HG02981 (cell line): ENCODE data around the gene RPL19.

Source experiments
- ATAC-seq: cut with Tn5 transposase; IDR thresholded peaks from one replicate; pipeline ENCODE4 v1.9.1; 2021; ENCODE audit warnings: mild to moderate bottlenecking, moderate library complexity; ENCODE audit not compliant: unreplicated experiment

RPL19 gene

DNA sequence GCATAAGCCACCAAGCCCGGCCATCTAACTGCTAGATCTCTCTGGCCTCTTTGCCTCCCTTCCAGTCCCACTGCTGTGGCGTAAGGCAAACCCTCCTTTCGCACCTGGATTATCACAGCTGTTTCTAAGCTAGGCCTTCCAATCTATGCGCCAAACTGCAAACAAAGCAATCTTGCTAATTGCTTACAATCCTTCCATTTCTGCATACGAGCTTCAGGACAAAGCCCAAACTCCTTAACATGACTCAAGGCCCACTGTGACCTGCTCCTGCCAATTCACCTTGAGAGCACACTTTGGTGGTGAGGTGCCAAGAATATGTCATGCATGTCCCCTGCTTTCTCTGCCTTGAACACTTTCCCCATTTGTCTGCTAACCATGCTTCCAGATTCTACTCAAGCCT lies 28.1 kb upstream of the RPL19 start:
- no peak for ATAC-seq

DNA sequence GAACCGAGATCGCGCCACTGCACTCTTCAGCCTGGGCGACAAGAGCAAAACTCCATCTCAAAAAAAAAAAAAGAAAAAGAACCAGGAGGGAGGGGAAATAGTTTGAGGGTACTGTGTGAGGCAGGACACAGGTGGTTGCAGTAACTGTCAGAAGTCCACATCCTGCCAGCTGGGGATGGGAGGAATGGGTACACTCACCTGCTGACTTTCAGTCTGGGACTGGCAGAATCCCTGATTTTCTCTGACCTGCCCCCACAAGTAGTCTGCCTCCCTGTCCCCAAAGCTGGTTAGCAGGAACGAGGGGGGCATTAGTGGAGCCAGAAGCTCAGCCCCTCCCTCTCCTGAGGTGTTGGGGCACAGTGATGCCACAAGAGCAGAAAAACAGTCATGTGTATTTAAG lies 27.0 kb upstream of the RPL19 start:
- ATAC-seq: no peak

DNA sequence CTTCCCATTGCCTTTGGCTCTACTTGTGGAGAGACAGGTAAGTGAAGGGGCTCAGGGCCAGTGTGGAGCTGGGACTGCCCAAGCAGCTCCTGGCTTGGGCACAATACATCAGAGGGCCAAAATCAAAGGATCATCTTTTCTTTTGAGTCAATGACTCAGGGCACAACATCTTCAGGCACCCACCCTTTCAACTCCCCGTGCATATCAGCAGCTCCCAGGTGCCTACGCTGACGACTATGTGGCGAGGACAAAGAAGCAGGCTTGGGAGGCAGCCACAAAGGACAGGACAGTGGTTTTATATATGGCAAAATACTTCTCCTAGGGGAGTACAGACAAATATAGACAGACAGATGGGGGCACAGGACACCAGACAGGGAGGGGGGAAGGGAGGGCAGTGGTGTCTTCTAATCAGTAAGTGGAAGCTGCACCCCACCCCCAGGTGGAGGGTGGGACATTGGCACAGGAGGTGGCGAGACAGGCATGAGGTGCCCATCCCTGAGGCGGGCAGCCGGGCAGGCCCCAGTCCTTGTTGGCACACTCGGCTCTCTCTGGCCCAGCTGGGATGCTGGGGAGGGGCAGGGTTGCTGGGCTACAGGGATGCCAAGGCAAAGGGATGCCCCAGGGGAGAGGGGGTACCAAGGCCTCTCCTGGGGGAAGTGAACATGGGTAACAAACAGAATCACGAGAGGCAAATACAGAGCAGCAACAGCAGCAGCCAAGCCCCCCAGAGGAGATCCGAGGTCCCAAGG lies 26.4 kb upstream of the RPL19 start:
- ATAC-seq: no peak

DNA sequence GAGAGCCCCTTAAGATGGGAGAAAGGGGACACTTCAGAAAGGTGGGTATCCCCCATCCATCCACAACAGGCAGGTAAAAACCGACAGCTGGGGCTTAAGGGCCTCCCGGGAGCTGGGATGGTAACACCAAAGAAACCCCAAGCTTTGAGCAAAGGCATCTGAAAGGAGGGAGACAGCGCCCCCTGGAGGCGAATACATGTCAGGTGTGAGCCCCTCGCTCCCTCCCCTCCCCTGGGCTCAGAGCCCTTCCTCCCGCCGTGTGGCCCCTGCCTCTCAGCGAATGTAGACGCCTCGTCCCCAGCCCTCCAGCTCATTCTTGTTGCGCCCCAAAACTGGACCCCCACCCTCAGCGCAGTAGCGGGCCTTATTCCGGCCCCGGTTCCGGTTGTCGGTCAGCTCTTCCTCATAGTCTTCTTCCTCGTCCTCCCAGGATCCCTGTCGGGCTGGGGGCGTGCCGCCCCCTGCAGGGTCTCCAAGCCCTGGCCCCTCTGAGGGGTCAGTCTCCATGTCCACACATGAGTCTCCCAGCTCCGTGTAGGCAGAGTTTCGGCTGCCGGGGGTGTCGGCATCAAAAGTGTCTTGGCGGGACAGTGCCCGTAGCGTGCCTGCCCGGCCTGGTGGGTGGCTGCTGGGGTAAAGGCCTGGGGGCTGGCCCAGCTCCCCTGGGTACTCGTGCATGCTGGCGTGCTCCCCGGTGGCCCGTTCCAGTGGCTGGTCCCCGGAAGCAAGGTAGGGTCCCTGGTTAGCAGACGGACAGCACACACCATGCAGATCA lies 25.0 kb upstream of the RPL19 start:
- ATAC-seq: no peak

DNA sequence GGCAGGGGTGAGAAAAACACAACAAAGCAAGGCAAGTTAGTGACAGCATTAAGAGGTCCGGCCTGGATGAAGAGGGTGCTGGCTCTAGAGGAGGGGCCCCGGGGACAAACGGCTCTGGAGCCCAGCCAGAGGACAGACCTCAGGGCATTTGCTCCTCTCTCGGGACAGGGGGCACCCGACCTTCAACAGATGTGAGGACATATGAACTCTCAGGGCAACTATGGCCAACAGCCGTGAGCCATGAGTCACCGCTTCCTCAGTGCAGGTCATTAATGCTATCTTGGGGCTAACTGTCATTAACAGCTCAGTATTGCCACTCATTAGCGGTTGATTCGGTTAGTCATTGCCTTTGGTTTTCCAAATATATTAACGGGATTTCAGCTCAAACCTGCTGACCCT lies 24.4 kb upstream of the RPL19 start:
- ATAC-seq: no peak

DNA sequence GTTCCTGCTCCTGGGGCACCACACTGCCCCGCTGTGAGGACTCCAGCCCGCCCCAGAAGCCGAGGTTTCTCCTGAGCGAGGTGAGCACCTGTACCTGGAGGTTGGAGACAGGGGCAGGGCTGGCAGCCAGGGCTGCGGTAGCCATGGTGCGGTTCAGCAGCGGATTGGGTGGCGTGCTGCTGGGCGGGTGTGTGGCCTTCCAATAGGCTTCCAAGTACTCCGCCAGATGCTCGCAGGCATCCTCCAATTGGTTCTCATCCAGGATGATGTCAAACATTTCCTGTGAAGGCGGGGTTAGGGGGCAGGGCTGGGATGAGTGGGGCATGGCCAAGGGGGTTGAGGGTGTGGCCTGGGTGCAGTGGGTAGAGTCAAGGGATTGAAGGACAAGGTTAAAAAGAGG lies 22.8 kb upstream of the RPL19 start:
- no peak for ATAC-seq

DNA sequence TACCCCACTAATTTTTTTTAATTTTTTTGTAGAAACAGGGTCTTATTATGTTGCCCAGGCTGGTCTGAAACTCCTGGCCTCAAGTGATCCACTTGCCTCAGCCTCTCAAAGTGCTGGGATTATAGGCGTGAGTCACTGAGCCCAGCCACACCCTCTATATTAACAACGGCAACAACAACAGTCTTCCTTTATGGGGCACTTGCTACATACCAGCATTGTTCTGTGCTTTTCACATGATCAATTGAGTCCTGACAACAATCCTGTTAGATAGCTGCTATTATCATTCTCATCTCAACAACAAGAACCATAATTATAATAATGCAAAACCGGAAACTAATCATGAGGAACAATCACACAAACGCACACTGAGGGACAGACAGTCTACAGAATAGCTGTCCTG lies 21.5 kb upstream of the RPL19 start:
- ATAC-seq: no peak

DNA sequence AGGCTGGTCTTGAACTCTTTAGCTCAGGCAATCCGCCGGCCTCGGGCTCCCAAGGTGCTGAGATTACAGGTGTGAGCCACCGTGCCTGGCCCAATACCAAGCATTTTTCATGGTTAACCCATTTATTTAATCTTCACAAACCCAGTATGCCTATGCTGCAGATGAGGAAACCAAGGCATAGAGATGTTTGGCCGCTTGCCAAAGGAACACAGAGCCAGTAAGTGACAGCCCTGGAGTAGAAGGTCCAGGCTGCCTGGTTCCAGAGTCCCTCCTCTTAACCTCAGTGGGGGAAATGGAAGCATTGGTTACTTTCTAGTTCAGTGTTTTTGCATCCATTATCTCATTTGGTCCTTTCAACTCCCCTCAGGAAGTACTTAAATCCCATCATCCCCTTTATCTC lies 18.8 kb upstream of the RPL19 start:
- no peak for ATAC-seq

DNA sequence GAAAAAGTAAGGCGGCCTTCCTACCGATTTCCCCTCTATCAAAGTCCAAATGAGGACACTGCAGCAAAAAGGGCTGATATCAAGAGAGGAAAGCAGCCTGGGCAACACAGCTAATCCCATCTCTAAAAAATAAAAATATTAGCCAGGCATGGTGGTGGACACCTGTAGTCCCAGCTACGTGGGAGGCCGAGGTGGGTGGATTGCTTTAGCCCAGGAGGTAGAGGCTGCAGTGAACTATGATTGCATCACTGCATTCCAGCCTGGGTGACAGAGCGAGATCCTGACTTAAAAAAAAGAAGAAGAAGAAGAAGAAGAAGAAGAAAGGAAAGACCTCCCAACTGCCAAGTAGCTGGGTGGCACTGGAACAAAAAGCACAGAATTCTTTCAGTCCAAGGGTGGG lies 17.0 kb upstream of the RPL19 start:
- ATAC-seq: no peak

DNA sequence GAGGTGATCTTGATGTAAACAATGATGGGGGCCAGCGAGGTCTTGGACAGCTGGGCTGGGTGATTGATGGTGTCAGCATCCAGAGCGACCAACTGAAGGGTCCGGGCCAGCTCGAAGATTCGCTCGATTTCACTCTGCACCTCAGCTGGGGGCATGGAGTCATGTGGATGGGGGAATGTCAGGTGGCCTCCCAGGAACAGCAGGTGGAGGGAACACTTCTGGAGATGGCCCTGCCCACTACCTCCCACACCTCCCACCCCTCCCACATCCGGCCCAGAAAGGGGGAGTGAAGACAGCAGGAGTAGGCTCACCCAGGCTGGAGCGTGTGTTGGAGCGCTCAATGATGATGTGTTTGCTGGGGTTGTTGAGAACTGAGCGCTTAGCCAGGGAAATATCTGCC lies 16.4 kb upstream of the RPL19 start:
- ATAC-seq: no peak

DNA sequence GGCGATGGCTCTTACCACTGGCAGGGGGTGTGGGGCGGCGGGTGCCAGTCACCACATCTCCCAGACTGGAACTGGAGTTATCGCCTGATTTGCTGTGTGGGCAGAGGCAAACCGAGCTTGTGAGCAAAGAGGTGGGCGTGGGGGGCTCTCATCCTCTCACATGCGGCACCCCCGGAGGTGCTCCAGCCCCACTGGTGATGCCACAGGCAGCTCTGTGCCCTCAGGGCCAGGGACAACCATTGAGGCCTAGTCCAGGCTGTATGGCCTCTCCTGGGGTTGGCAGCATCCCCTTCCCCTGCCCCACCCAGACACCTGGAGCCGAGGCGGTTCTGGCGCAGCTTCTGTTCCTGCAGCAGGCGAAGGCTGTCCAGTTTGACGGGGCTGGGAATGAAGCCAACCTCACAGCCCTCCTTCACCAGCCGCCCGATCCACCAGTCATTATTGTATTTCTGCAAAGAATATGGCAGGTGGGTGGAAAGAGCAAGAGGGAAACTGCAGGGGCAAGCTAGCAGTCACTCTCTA lies 13.5 kb upstream of the RPL19 start:
- ATAC-seq: no peak

DNA sequence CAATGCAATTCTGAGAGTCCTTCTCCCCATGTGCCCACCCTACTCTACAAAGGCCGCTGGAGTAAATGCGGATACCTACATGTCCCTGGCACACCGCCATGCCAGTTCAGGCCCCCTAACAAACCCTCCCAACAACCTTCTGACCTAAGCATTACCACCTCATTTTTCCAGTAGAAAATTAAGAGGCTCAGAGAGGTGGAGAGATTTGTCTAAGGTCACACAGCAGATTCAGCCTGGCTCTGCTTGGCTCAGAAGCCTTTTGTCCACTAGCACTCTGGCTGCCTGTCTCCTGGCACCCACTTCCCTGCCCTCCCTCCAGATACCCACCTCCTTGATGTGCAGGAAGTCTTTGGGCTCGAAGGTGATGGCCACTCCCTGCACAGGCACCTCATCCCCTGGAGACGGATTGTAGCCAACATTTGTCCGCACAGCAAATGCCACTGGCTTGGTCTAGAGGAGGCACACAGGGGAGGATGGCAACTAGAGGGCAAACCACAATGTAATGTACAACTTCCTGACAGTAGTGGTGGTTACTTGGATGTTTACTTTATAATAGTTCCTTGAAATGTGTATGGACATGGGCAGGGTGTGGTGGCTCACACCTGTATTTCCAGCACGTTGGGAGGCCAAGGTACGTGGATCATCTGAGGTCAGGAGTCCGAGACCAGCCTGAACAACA lies 12.8 kb upstream of the RPL19 start:
- no peak for ATAC-seq

DNA sequence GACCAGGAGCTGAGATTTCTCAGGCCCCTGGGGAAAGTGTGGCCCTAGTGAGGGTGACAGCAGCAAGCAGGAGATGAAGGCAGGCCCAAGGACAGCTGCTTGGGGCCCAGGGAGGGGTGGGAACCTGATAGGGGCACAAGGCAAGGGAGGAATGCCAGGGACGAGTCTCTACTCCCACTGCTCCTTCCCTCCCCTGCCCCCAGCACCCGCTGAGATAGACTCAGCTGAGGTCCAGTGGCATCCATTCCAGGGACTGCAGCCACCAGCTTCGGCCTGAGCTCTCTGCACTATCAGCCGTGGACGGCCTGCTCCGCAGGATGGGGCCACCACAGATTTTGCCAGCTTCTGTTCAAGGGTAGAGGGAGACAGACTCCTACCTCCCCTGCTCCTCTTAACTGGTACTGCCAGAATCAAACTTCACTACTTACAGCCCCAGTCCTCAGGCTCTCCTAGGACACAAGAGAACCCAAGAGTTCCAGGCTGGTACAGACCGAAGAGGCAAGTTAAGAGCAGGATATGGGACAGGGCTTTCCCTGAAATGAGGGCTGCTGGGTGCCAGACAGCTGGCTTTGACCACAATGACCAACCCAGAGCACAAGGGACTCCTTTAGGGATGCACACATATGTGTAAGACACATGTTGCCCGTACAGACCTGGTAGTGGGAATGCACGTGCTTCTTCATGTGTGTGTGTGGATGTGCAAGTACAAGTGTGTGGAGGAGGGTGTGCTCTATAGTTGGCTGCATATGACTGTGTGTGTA lies 8.2 kb upstream of the RPL19 start:
- no peak for ATAC-seq

DNA sequence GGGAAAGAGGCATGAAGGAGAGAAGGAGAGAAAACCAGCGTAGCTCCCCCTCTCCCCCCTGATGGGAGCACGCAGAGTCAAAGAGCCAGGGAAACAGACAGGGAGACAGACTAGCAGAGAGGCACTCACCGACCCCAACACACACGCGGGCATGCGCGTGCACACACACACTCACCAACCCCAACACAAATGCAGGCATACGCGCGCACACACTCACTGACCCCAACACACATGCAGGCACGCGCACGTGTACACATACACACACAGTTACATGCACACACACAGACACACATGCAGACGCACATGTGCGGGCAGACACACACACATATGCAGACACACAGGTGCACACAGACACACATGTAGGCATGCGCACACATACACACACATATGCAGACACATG lies 7.2 kb upstream of the RPL19 start:
- no peak for ATAC-seq

DNA sequence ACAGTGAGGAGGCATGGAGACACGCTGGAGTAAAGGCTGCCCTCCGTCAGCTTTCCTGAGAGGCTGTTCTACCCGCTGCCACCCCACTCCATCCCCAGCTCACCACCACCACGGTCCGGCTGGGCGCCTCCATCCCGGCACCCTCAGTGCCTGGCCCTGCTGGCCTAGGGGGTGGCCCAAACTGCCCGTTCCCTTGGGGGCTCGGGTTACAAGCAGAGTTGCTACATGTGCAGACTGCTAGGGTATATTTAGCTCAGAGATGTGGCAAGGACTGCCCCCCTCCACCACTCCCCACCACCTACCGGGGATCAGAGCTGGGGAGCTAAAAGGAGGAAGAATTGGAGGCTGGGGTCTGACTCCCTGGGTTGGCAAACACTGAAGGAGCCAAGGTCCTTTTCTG lies 6.7 kb upstream of the RPL19 start:
- ATAC-seq: no peak

DNA sequence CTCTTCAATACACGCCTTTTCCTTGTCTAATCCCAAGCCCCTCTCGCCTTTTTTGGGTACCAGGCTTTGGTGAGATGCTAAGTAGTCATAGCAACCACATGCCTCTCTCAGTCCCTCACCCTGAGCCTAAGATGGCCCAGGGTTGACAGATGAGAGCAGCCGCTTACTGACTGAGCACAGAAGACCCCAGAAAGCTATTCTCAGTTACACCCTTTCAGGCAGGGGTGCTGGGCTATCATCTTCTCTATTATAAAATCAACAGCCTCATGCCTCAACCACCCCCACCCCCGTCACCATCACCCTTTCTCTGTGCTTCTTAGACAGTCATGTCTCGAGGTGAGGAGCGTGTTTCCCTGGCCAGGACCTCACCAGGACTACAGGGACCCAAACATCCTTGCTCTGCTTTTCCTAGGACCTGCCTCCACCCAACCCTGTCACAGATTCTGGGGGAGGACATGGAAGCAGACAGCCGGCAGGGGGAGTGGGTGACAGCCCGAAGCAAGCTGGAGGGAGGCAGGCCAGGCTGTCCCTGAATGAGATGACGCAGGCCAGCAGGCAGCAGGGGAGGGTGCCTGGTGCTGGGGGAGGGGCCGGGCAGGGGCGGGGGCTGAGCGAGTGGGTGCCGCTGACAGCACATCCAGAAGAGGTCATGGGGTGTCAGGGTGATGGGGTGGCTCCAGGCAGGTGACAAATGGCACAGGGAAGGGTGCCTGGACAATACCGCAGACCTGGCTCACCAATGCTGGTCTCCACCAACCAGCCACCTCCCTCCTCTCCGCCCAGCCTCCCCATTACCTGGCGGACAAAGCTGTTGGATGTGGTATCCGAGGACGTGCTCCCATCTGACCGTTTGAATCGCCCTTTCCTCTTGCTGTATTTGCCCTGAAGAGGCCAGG lies 5.7 kb upstream of the RPL19 start:
- ATAC-seq: no peak

DNA sequence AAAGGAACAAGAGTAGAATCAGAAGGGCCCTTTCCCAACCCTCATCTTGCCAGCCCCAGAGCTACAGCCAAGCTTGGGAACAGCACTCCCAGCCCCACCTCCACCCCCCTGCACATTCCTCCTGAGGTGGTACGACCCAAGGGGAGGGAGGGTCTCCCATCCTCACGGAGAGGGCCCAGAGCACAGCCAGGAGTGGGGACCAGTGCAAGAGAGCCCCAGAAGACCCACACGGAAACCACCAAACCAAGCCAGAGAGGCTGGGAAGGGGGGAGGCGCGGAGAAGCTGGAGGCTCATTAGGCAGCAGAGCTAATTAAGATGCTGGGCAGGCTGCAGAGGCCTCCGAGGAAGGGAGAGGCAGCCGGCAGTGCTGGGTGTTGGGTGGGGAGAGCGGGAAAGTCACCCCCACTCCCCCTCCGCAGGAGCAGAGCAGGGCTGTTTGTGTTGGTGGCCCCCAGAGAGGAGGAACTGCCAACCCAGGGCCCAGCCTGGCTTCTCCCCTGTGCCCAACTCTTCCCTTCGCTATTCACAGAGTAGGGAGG lies 5.0 kb upstream of the RPL19 start:
- no peak for ATAC-seq

DNA sequence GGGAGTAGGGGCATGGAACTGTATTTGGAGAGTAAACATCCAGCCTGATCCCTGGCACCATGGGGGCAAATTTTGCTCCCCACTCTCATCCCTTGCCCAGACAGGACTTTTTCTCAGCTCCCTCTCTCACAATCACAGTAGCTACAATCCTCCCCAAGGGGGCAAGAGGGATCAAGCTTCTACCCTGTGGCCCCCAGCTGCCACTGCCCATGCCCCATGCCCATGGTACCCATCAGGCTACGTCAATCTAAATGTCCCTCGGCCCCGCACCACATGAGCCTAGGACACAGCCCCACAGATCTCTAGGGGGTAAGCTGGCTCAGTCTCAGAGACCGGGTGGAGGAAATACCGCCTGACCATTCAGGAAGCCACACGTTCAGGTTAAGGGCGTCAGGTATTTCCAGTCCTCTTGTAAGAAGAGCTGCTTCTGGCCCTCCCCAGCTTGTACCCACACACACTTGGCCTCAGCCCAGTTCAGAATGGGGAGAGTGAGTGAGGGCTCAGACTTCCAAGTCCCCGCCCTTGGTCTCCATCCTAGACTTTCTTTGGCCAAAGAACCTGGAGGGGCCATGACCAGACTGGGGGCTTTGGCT lies 4.4 kb upstream of the RPL19 start:
- no peak for ATAC-seq

DNA sequence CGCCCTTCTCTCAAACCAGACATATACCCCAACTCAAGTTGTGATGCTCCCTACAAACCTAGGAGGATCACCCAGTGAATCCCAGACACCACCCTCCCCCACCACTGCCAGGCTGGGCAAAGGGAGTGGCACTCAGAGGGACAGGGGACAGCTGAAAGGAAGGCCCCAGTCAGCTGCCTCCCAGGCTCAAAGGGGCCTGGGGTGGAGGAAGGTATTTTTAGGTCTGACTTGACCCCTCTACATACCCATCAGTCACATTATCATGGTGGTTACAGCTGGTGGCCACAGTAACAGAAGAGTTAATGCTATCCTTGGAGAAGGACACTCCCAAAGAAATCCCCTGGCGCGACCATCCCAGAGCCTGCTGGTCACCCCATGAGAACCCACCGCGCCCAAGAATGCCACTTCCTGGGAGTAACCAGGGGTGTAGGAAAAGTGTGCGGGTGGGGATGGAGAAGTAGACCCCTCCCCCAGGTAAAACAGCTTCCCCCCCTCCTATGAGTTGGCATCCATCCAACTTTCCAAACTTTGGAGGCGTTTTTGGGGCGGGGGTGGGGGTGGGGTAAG lies 3.8 kb upstream of the RPL19 start:
- no peak for ATAC-seq
